EL (cell line): ENCODE results near the gene FMNL2.
A peak's percentile ranks its signal among the peaks of the same experiment; 100 is the strongest.

Experiments used
- DNase-seq: peaks from one replicate; pipeline ENCODE4 v3.0.0-alpha.2; 2016

The FMNL2 gene

DNA sequence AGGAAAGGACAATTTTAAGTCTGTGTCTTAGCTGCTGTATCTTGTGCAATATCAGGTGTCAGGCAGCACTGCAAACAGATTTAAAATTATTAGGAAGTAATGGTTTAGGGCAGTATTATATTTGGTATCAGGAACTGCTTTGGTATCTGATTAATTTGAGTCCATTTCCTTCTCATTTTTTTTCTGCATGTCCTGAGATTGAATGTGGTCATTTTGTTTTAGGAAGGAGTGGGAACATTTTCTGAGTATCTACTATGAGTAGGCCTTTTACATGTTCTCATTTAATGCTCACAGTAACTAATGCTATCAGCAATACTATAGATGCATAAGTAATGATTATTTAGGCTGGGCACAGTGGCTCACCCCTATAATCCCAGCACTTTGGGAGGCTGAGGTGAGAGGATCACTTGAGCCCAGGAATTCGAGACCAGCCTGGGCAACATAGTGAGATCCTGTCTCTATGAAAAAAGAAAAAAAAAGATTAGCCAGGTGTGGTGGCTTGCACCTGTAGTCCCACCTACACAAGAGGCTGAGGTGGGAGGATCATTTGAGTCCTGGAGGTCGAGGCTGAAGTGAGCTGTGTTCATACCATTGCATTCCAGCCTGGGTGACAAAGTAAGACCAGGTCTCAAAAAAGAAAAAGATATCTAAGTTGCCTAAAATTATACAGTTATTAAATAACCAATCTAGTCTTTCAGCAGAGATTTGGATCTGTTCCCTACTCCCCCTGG lies 4.7 kb downstream of the FMNL2 start:
- no peak for DNase-seq

DNA sequence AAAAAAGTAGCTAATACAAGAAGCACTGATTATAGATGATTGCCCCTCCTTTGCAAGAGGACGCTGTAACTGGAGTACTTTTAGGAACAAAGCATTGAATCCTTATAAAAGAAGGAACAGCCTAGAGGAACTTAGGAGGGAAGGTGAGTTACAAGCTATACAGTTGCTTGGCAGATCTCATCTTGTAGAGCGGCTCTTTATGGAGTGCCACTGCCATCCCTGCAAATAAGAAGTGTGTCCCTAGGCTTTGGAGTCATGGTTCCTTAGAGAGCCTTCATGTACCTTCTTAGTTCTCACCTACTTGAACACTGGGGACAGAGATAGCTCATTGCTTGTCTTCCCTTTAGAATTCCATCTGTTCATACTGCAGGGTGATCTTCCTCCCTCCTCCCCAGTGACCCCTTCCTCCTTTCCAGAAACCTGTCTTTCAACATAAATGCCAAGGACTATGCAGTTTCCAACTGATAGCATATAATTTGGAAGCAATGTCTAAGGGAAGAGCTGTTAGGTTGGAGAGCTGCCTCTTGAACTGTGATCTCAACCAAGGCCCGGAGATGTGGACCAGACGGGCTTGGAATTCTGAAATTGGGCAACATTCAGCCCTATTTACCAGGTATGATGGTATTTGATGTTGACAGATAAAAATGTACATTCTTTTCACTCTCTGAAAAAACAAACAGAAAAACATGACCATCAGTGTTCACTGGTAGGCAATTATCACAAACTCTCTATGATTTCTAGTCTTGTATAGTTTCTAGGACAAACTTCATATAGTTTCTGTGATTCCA lies 7.5 kb downstream of the FMNL2 start:
- DNase-seq = no peak

DNA sequence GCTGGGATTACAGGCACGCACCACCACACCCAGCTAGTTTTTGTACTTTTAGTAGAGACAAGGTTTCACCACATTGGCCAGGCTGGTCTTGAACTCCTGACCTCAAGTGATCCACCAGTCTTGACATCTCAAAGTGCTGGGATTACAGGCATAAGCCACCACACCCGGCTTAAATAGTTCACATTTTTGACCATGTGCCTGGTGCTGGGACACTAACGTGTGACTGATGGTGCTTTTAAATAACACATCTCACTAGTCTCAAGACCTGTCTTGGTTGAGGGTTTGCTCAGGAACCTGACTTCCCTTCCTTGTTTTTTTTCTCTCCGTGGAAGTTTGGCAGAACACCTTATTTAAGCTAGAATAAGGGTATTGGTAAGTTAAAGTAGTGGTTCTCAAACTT lies 8.5 kb downstream of the FMNL2 start:
- peak; percentile 16 for DNase-seq

DNA sequence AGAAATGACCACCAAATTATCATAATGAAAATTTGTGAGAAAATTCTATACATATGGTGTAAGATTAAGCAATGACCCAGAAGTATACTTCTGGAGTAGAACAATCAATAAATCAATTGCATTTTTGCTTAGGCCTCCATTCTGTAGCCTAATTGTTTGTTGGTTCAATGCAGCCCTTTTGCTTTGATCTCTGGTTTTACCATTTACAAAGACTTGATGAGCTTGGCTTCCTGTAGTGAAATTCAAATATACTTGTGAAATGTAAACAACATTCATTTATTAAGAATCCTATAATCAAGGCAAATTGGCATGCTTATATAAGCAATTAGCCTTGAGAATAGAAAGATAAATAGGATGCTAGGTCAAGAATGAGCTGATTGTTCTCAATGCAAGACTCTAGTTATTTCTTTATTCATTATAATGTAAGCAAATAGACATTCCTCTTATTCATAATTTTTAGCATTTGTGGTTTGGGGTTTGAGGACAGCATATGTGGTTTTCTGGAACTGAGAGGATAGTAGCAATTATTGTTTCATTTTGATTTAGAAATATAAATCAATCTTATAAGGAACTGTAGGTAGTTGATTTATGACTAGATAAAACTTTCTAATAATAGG lies 9.7 kb downstream of the FMNL2 start:
- no peak for DNase-seq

DNA sequence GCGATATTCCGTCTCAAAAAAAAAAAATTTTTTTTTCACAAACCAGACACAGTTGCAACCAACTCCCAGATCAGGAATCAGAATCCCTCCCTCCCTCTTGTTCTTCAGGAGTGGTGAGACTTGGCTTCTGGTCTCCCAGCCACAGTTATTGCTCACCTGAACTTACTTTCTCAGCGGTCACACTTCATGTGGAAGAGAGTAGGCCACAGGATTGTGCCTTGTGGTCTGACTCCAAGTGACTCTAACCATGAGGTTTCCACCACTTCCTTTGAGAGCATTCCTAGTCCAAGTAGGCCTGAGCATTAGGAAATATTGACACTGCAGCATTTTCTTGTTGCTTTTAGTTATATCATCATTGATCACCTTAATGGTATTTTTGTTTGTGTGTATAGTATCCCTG lies 12.1 kb downstream of the FMNL2 start:
- DNase-seq = peak; percentile 66

DNA sequence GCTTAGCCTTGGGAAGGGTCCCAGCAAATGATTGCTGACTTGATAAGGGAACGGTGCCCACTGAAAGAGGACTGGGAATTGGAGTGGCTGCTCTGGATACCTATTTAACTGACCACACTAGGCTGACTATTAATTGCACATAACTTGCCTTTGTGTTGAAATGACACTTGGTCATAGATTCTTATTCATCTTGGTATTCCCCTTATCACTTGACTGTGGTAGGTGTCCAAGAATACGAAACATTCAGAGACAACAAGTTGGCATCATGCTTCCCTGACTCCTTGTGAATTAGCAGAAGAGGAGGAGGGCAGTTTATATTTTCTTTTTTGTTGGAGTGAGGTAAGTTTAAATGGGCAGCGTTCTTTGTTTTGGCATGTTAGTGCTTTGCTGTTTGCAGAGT lies 13.4 kb downstream of the FMNL2 start:
- DNase-seq = no peak

DNA sequence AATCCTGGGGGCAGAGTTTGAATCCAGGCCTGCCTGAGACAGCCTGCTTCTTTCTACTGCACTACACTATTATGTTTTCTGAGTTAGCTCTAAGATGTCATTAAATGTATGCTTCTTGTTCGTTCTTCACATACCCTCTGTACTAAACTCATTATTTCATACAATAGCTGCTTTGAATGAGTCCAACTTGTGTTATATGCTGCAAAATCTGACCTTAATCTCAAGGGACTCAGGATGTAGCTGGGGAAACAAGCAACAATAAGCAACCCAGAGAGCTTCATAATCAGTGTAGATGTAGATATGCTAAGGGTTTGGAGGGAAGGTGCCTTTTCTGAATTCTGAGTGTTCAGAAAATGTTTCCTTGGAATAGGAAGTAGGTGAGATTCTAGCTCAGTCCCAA lies 14.4 kb downstream of the FMNL2 start:
- DNase-seq = no peak

DNA sequence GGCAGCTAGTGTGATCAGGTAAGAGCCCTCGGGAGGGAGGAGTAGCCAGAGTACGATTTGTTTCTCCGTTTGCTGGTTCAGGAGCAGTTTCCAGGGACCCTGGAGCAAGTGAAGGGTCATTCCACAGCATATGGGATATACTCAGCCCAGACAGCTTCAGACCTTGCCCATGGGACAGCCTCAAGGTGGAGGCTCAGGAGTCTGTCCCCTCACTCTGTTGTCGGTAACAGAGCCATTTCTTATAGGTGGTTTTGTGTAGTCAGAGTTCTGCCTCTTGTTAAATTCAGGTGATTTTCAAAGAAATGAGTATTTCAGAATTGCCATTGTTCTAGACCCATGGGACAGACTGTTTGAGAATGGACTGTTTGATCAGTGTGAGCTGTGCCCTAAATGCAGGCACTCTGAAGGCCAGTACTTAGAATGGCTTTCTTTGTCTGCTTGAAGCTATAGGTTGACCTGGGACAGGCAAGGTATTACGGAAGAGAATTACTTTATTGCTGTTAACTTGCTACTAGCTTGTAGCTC lies 15.2 kb downstream of the FMNL2 start:
- DNase-seq = no peak

DNA sequence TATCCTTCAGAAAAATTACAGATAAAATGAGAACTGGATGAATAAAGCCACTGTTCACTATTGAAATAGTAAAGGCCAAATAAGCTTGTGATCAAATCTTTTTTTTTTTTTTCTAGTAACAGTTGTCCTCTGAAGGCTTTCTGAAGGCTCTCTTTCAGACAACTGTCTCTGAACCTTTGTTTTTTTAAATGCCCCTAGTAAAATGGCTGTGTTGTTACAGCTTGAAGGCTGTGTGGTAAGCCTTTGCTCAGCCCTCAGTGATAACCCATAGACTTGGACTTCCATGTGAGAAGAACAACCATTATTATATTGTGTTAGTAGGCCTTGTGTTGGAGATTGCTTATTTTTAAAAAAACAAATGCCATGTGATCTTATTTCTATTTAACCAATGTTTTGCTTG lies 17.6 kb downstream of the FMNL2 start:
- DNase-seq = no peak

DNA sequence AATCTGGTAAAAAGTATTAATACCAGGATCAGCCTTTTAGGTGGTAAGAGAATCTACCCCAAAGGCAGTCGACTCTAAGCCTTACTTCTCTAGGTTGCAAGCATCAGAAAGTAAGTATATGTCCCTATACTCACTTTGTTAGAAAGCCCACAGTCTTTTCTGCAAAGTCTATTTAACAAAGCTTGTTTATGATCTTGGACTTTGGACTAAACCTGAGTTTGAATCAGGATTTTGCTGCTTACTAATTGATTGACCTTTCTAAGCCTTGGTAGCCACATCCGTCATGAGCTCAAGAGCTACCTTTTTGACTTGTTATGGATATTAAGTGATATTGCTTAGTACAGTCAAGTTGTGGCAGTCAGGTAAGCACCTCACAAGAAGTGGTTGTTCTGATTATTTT lies 18.4 kb downstream of the FMNL2 start:
- DNase-seq = no peak

DNA sequence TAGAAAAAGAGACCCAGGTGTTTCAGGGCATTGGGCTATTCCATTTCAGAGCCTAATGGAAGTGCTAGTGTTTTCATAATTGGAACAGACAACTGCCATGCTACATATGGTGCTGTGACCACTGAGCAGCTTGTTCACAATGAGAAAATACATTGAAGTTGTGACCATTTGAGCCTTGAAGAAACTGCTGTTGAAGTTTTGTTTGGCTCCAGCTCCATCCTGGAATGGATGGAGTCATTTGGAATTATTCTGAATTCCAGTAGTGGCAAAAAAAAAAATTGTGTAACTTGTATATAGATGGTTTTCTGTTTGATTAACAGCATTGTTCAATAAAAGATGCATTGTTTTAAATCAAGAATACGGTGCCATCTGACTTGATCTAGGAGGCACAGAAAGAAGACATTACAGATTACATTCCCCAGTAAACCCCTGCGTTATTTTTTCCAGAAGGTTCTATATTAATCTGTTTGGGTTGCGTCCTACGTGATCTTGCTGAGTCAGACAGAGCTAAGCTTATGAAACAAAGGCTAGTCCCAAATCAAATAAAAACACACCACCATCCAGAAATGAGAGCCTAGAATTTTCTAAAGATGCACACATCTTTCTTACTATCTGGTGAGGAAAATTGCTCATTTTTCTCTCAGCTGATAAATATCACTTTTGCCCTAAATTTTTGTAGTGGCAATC lies 19.2 kb downstream of the FMNL2 start:
- DNase-seq = no peak

DNA sequence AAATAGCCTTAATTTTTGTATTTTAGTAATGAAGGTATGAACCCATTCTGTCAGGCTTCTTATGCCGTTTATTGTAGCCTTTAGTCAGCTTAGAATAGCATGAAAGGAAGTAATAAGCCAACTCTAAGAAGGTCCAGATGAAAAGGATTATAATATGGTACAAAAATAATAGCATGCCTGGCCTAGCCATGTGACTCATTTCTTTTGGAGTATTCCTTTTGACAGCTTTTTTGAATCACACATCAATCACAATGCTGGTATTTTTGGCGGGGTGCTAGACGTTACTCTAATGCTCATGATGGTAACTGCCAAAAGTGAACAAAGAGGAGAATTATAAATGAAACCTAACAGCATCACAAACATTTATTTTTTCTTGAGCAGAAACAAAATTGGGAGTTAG lies 19.9 kb downstream of the FMNL2 start:
- no peak for DNase-seq

DNA sequence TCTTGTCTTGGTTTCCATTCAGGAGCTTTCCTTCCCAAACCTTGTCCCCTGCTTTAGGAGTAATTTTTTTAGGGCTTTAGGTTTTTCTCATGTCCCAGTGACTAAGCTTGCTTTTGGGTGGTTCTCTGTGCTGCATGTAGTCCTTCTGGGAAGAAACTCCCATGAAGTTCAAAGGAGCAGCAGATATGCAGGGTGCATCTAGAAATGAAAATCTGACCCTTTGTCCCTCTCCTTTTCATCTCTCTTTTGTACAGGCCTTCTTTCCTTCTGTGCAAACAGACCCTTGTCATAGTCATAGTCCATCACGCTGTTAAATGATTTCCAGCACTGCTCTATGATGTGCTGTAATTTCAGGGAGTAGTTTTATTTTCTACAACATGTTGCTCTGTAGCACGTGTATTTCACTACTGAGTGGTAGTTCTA lies 20.4 kb downstream of the FMNL2 start:
- DNase-seq = no peak

DNA sequence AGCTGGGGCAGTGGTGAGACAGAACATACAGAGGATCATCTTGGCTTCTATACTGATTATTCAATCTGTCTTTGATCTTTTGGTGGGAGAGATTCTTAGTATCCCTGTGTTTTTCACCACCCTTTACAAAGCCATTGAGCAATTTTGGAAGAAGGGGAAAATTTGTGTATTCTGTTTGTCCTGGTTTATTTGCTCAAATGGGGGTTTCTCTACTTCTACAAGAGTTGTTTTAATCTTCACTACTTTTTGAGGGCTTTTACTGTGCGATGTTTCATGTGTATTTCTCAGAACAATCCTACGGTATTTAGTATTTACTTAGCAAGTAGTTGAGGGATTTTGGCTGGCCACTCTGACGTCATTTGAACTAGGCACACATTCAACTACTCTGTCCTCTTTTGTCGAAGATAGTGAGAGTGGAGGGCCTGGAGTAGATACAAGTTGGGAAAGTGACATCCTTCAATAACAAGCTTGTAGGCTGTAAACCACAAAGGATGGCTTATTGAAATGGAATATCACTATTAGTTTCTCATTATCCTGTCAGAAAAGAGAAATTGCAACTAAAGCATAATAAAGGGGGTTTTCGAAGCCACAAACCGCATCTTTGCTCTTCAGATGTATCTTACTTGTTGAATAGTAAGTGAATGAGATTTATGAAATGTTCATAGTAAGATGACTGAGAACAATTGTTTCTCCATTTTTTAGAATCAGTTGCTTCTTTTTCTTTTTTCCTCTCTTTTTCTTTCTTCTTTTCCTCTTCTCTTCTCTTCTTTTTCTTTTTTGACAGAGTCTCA lies 24.8 kb downstream of the FMNL2 start:
- no peak for DNase-seq

DNA sequence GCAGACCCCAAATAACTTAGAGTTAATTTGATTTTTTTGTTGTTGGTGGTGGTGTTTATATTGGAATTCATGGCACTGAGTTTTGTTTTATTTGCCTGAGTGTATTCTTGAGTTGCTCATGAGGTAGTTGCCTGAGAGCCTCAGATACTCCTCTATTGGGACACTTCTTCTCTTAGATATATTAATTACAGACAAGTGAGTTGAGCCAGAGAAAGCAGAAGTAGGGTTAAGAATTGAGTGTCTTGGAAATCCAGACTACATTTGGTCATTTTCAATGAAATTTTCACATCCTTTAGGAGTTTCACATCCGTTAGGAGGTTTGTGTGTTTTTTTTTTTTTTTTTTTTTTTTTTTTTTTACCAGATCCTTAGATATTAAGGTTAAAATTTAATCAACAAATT lies 29.0 kb downstream of the FMNL2 start:
- no peak for DNase-seq

DNA sequence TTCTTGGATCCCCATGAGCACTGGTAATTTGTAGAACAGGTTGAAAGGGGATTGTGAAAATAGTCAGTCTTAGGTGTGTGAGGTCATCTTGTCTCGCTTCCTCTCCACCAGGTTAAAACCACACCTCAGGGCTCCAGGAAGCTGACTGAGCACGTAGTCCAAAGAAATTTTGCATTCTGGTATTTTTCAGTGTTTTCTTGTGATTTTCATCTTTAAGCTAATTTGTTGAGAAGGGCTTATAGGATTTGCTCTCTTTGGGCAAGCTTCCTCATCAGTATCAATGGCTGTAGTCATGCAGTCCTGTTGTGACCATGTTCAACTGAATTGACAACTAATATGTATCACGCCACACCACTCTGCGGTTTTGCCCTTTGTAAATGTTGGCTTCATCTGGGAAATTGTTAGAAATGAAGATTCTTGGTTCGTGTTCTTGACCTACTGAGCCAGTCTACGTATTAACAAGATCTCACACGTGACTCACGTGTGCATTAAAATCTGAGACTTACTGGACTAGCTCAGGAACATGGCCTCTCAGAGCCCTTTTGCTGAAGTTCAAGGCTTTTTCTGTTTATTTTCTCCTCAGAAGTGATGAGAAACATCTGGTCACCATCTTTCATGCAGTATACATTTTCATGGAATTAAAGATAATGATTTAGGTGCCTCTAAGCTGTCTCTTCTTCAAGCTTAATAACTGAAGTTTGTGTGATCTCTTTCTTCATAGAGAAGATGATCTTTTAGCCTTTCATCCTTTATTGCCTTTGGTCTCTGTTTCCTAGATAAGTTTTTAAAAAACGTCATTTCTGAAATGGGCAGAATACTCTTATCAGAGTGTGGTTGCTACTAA lies 32.8 kb downstream of the FMNL2 start:
- no peak for DNase-seq

DNA sequence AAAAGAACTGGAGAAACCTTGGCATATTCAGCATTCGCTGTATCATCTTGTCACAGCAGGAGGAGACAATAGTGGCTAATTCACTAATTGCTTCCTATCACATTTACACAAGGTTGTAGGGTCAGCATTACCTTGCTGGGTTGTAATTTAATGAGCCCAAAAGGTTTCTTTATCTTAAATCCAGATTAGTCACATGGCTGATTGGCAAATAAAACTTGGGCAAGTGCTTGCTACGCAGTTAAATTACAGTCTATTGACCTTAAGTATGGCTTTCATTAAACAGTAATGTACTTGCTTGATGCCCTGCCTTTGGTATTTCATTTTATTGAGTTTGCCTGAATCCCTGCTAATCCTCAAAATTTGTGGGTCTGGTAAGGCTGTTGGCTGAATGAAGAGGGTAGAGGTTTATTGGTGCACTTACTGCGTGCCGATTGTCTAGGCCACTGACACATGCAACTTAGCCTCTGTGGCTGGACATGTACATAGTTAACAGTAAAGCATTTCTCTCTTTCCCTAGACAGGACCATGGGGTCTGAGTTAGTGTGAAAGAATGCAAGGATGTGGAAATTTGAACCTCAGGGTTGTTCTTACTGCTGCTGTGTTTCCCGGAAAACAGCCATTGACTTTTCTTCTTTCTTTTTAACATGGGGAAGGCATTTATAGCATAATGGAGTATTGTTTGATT lies 34.3 kb downstream of the FMNL2 start:
- peak; percentile 90 for DNase-seq

DNA sequence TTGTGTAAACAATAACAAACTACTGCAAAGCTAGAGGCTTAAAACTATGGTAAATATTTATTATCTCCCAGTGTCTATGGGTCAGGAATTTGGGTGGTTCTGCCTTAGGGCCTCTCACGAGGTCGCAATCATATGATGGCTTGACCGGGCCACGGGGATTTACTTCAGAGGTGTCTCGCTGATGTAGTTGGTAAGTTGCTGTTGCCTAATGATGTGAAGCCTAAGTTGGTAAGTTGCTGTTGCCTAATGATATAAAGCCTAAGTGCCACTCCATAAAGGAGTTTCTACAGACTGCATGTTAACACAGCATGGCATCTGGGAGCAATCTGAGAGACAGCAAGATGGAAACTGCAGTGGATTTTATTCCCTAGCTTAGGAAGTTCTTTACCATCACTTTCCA lies 35.8 kb downstream of the FMNL2 start:
- no peak for DNase-seq

DNA sequence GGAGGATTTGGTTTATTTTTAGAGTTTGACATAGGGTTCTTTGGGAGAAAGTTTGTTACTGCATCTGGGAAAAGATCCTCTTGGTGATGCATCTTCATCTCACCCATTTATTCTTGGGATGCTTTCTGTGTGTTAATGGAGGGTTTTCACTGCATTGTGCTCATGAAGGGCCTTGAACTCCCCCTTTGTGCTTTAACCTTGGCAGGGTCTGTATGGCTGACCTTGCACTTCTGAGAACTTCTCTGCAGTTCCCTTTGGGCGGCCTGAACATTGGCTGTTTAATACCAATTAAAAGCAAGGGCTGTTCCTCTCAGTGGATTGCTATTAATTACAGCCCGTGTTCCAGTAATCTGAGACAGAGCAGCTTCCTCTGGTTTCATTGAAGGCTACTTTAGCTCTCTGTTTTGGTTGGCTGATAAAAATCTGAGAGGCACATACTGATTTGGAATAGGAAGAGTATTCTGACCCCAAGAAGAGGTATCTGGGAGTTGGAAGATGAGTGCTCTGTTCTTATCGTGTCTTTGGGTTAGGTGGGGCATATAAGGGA lies 37.5 kb downstream of the FMNL2 start:
- no peak for DNase-seq

DNA sequence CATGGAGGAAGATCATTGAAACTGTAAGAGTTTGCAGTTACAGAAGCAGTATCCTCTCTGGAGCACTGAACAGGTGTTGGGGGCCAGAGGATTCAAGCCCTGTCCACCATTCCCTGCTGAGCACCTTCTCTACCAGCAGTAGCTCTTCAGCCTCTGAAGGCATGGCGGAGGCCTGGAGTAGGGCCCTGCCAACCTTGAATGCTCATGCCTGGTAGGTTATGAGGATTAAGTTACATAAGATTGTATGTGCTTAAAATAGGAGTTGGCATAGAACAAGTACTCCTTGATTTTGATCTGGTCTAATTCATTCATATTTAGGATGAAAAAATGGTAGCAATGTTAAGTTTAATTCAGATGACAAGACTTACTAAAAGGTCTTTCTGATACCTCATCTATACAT lies 40.2 kb downstream of the FMNL2 start:
- DNase-seq = no peak

DNA sequence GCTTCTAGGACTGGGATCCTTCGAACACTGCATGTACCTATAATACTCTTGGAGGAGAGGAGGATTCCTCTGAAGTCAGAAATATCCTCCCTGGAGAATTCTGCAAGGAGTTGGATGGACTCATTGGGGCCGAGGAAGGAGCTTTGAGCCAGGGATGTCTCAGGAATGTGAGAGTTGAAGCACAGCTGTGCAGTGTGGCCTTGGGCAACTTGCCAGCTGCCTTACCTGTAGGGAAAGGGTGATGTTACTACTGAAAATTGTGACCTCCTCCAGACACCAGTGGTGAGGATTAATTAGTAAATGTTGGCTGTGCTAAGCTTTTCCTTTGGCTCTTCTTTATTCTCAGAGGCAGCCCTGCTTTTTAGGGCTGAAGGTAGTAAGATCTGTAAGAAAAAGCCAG lies 41.4 kb downstream of the FMNL2 start:
- no peak for DNase-seq
